Panc1 (cell line): ENCODE data around the gene BPIFA3. TPM values are rescaled to one million over a fixed set of nuclear protein-coding genes. Genes with fewer than 3 reads are reported as not detected.

Source experiments
- ATAC-seq: fragments of 200-7000 bp; cut with Tn5 transposase; 2 replicates; pipeline ENCODE4 v1.9.1; 2020; ENCODE audit warnings: mild to moderate bottlenecking, moderate library complexity
- BruUV-seq: library from RNA; stranded (reverse); fragments of 400-500 nt; replicated peaks from 2 replicates; lab custom pipeline; 2021; lab: Mats Ljungman, UMichigan
- CTCF ChIA-PET: fragments of 300-600 bp; sonication (Branson Sonifier 250); formaldehyde crosslinking; loops from one replicate; lab custom pipeline; 2022; ENCODE audit warnings: antibody characterized with exemption; lab: Charles Lee
- POLR2A ChIA-PET: fragments of 300-600 bp; sonication (Branson Sonifier 250); formaldehyde crosslinking; loops from one replicate; lab custom pipeline; 2022; ENCODE audit warnings: antibody characterized with exemption; lab: Charles Lee
- DNase-seq: peaks from one replicate; pipeline ENCODE4 v3.0.0-alpha.2; 2010; ENCODE audit warnings: low read depth, low spot score
- H3K27ac ChIP-seq: 2 replicates; pipeline ENCODE4 v1.5.1; 2011; ENCODE audit warnings: mild to moderate bottlenecking, low read length, inconsistent platforms
- H3K27me3 ChIP-seq: fragments of 200-500 bp; sonication (Bioruptor generic); 2 replicates; pipeline ENCODE4 v1.6.0; 2014; ENCODE audit warnings: low read length, inconsistent platforms; ENCODE audit not compliant: control insufficient read depth, insufficient read depth
- H3K36me3 ChIP-seq: fragments of 200-500 bp; sonication (Bioruptor generic); 2 replicates; pipeline ENCODE4 v1.5.1; 2014; ENCODE audit warnings: inconsistent platforms, mild to moderate bottlenecking, low read length, moderate library complexity; ENCODE audit not compliant: control insufficient read depth, insufficient read depth
- H3K4me1 ChIP-seq: 2 replicates; pipeline ENCODE4 v1.5.1; 2011; ENCODE audit warnings: inconsistent platforms, mild to moderate bottlenecking, low read length, moderate library complexity; ENCODE audit not compliant: control insufficient read depth, insufficient read depth
- H3K4me3 ChIP-seq, 2 experiments: 2 replicates each; pipeline ENCODE4 v1.5.1; 2011 to 2012; ENCODE audit warnings: low read depth in 2 of 2, low read length in 2 of 2, mild to moderate bottlenecking in 2 of 2, inconsistent platforms in 1 of 2, moderate library complexity in 1 of 2
- H3K9me3 ChIP-seq: fragments of 200-500 bp; sonication (Bioruptor generic); 2 replicates; pipeline ENCODE4 v1.5.1; 2014; ENCODE audit warnings: low read depth, mild to moderate bottlenecking, inconsistent platforms, low read length, moderate library complexity; ENCODE audit not compliant: control insufficient read depth, insufficient read depth
- CTCF ChIP-seq: fragments of 450-650 bp; IDR thresholded peaks from 2 replicates; pipeline ENCODE4 v1.5.1; 2017; ENCODE audit warnings: mild to moderate bottlenecking
- POLR2AphosphoS5 ChIP-seq: IDR thresholded peaks from 2 replicates; pipeline ENCODE4 v1.6.1; 2012; ENCODE audit warnings: mild to moderate bottlenecking, low read depth, low read length, moderate library complexity
- SIN3A ChIP-seq: IDR thresholded peaks from 2 replicates; pipeline ENCODE4 v1.6.1; 2012; ENCODE audit warnings: low read depth, mild to moderate bottlenecking, low read length, moderate library complexity, borderline replicate concordance; ENCODE audit not compliant: insufficient read depth
- TCF7L2 ChIP-seq: IDR thresholded peaks from 2 replicates; pipeline ENCODE4 v1.6.1; 2011; ENCODE audit warnings: mild to moderate bottlenecking, low read depth, low read length, inconsistent platforms
- in situ Hi-C: cut with HindIII; loops from 2 replicates; pipeline ENCODE4 v1.10.0; 2016; ENCODE audit warnings: low sequenced_read_pairs, low pct_unique_long_range_greater_than_20kb
- intact Hi-C: fragments of 100-400 bp; cut with micrococcal nuclease; formaldehyde crosslinking; loops from one replicate; pipeline ENCODE4 v1.10.0; 2022; ENCODE audit not compliant: unreplicated experiment
- total RNA-seq: library from RNA; stranded (reverse); gene quantifications from one replicate; pipeline ENCODE4 v1.2.1, GENCODE V29; 2021; ENCODE audit not compliant: unreplicated experiment
- TF ChIP-seq, protein P1 (sequence below), 2 experiments: IDR thresholded peaks; 2 replicates each; pipeline ENCODE4 v1.6.1; 2011 to 2012; ENCODE audit warnings: low read depth in 2 of 2, control low read depth in 1 of 2, low read length in 1 of 2, mild to moderate bottlenecking in 1 of 2, moderate library complexity in 1 of 2; ENCODE audit not compliant: insufficient read depth in 1 of 2

BPIFA3 gene
- total RNA-seq, 1 experiment from 2014 or later, result not detected

- ATAC-seq, result no peak
Measured at GRCh38 chr20:33267701-33268100, 50.5 kb downstream of the BPIFA3 start.

GRCh38 chr20:33272155-33272873, 55.2 kb downstream of the BPIFA3 start:
- TF ChIP-seq CTCF (no peak), TCF7L2 (no peak), SIN3A (no peak), POLR2AphosphoS5 (no peak)
- TF ChIP-seq, protein P1, sequence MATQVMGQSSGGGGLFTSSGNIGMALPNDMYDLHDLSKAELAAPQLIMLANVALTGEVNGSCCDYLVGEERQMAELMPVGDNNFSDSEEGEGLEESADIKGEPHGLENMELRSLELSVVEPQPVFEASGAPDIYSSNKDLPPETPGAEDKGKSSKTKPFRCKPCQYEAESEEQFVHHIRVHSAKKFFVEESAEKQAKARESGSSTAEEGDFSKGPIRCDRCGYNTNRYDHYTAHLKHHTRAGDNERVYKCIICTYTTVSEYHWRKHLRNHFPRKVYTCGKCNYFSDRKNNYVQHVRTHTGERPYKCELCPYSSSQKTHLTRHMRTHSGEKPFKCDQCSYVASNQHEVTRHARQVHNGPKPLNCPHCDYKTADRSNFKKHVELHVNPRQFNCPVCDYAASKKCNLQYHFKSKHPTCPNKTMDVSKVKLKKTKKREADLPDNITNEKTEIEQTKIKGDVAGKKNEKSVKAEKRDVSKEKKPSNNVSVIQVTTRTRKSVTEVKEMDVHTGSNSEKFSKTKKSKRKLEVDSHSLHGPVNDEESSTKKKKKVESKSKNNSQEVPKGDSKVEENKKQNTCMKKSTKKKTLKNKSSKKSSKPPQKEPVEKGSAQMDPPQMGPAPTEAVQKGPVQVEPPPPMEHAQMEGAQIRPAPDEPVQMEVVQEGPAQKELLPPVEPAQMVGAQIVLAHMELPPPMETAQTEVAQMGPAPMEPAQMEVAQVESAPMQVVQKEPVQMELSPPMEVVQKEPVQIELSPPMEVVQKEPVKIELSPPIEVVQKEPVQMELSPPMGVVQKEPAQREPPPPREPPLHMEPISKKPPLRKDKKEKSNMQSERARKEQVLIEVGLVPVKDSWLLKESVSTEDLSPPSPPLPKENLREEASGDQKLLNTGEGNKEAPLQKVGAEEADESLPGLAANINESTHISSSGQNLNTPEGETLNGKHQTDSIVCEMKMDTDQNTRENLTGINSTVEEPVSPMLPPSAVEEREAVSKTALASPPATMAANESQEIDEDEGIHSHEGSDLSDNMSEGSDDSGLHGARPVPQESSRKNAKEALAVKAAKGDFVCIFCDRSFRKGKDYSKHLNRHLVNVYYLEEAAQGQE (IDR thresholded peaks at IDR 0.05; ENCODE audit: insufficient read depth in 1 of 2, low read depth in 2 of 2, low read length in 1 of 2), result no peak
- DNase-seq, result no peak
- Histone ChIP-seq H3K4me3 (no peak overlapping the region), H3K9me3 (no peaks in the 10 kb centered on the region), H3K4me1 (no peaks in the 10 kb centered on the region), H3K27me3 (no peaks in the 10 kb centered on the region; the same call in 1 of the 2 replicates), H3K36me3 (no peaks in the 10 kb centered on the region), H3K27ac (no peak overlapping the region)
- BruUV-seq, result no TSS peak
- ChIA-PET POLR2A (no interaction called here), CTCF (no interaction called here)
- ATAC-seq, result no peak
- in situ Hi-C loops, result no loop called here
- intact Hi-C loops, result no loop called here

More at GRCh38 chr20:33267701-33268100, 50.5 kb downstream of the BPIFA3 start:
- Histone ChIP-seq H3K36me3 (no peaks in the 10 kb centered on the region), H3K4me3 (no peak overlapping the region), H3K27ac (no peak overlapping the region), H3K9me3 (no peaks in the 10 kb centered on the region), H3K4me1 (no peaks in the 10 kb centered on the region), H3K27me3 (peaks cover 5% of the 10 kb centered on the region; the same call in 1 of the 2 replicates)
- no peak for DNase-seq
- TF ChIP-seq CTCF (no peak), TCF7L2 (no peak), SIN3A (no peak), POLR2AphosphoS5 (no peak)
- TF ChIP-seq, protein P1 (IDR thresholded peaks at IDR 0.05; ENCODE audit: insufficient read depth in 1 of 2, low read depth in 2 of 2, low read length in 1 of 2), result no peak
- CTCF ChIA-PET, result no interaction called here
- POLR2A ChIA-PET, result no interaction called here
- intact Hi-C loops, result no loop called here
- in situ Hi-C loops, result no loop called here
- BruUV-seq, result no TSS peak
